Measurements from ENCODE around the gene ZNF22. TPM values are rescaled to one million over a fixed set of nuclear protein-coding genes. Genes with fewer than 3 reads are reported as not detected.

ZNF22 gene
- polyA plus RNA-seq, 1 donor from 2014 or later: 42.9 TPM

- Mint-ChIP-seq H3K27ac (no peak within 1 kb of the TSS), H3K4me3 (no peak within 1 kb of the TSS), H3K4me1 (peaks cover 6 to 11% (median 10%) of the 10 kb centered on the region in 3 donors), H3K27me3 (no peaks in the 10 kb centered on the region), H3K36me3 (no peaks in the 10 kb centered on the region), H3K9me3 (no peaks in the 10 kb centered on the region)
Observed at GRCh38 chr10:44978570-44979280, 22.0 kb upstream of the ZNF22 start, which contains the start of gene DEPP1. Gene DEPP1, minus strand, starts transcription at chr10:44978809. Its CDS starts 779 bp downstream, at chr10:44978030.

DNA sequence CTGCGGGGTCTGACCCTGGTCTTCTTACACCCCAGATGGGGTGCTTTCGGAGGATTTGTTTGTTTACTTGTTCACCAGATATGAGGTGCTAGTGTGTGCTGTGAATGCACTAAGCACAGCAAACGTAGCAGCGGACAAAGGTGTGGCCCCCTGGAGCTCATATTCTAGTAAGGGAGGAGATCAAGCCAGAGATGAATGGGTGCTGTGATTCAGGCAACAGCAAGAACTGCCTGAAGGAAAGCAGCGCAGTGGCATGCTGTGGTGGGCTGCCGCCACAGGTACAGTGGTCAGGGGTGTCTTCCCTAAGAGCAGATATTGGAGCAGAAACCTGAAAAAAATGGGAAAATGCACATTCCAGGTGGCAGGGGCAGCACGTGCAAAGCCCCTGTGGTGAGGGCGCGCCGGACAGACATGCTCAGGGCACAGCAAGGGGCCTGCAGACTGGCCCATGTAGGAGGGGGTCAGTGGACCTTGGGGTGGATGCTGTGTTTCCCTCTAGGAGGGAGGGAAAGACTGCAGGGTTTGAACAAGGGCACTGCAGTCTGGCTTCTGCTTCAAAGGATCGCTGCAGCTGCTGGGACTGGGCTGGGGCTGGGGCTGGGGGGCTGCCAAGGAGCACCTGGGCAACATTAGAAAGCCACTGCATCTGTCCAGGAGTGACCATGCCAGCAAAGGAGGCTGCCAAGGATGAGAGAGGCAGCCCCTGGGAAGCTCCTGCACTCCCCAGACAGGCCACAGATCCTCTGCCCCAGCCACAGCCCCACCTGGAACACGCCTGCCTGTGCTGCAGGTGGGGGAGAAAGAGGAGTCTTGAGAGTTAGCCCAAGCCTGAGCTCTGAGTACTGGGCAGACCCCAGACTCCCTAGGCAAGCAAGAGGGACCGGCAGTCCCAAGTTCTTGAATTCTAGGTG lies 21.2 kb upstream of the ZNF22 start:
- Mint-ChIP-seq H3K27ac (no peak overlapping the region), H3K9me3 (no peaks in the 10 kb centered on the region), H3K4me3 (no peak overlapping the region), H3K4me1 (peaks cover 0 to 3% (median 1%) of the 10 kb centered on the region in 3 donors), H3K36me3 (no peaks in the 10 kb centered on the region), H3K27me3 (no peaks in the 10 kb centered on the region)

- H3K36me3 Mint-ChIP-seq: no peaks in the 10 kb centered on the region
- no peak overlapping the region for H3K4me3 Mint-ChIP-seq
- peak overlapping the region in 1 of 3 donors; percentile 82 for H3K27ac Mint-ChIP-seq
- H3K9me3 Mint-ChIP-seq: no peaks in the 10 kb centered on the region
- no peaks in the 10 kb centered on the region for H3K27me3 Mint-ChIP-seq
- H3K4me1 Mint-ChIP-seq: no peaks in the 10 kb centered on the region
Observed at GRCh38 chr10:44980309-44981171, 20.2 kb upstream of the ZNF22 start.

DNA sequence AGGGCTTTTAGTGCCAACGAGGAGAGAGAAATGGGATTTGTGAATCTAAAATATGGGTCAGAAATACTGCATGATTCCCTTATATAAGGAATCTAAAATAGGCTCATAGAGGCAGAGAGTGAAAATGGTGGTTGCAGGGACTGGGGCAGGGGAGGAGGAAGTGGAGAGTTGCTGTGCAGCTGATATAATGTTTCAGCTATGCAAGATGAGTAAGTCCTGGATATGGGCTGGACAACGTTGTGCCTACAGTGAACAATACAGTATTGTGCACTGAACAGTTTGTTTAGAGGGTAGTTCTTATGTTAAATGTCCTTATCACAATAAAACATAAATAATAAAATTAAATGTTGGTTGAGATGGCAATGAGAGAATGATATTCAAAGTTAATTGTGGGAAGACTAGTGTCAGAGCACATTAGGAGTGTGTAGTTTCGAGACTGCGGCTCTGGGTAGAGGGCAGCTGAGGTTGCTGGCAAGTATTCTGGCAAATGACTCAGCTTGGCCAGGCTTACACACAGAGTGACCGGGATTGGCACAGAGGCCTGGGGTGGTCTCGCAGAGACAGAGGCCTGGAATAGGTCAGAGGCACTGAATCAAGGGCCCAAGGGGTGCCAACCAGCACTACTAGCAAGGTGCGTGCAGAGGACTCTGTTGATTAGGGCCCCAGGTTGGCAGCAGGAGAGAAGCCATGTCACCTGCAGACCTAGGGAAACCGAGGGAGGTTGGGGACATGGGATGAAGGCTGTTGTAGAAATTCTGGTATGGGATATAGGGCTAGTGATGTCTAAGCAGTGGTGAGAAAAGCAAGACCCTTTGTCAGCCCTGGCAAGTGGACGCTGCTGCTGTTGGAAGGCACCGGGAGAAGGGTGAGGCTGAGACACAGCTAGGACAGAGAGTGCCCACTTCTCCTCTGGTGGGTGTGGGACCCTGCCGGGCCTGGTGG lies 19.3 kb upstream of the ZNF22 start:
- no peaks in the 10 kb centered on the region for H3K9me3 Mint-ChIP-seq
- no peak overlapping the region for H3K4me3 Mint-ChIP-seq
- no peaks in the 10 kb centered on the region for H3K36me3 Mint-ChIP-seq
- no peaks in the 10 kb centered on the region for H3K27me3 Mint-ChIP-seq
- no peak overlapping the region for H3K27ac Mint-ChIP-seq
- H3K4me1 Mint-ChIP-seq: no peaks in the 10 kb centered on the region

GRCh38 chr10:44982114-44982460 lies 18.6 kb upstream of the ZNF22 start:
- no peaks in the 10 kb centered on the region for H3K36me3 Mint-ChIP-seq
- H3K4me1 Mint-ChIP-seq: no peaks in the 10 kb centered on the region
- H3K27ac Mint-ChIP-seq: no peak overlapping the region
- no peaks in the 10 kb centered on the region for H3K9me3 Mint-ChIP-seq
- no peak overlapping the region for H3K4me3 Mint-ChIP-seq
- H3K27me3 Mint-ChIP-seq: no peaks in the 10 kb centered on the region

- no peak overlapping the region for H3K27ac Mint-ChIP-seq
- no peaks in the 10 kb centered on the region for H3K9me3 Mint-ChIP-seq
- no peaks in the 10 kb centered on the region for H3K27me3 Mint-ChIP-seq
- H3K4me3 Mint-ChIP-seq: no peak overlapping the region
- no peaks in the 10 kb centered on the region for H3K4me1 Mint-ChIP-seq
- no peaks in the 10 kb centered on the region for H3K36me3 Mint-ChIP-seq
Observed at GRCh38 chr10:44982496-44982895, 18.2 kb upstream of the ZNF22 start.

DNA sequence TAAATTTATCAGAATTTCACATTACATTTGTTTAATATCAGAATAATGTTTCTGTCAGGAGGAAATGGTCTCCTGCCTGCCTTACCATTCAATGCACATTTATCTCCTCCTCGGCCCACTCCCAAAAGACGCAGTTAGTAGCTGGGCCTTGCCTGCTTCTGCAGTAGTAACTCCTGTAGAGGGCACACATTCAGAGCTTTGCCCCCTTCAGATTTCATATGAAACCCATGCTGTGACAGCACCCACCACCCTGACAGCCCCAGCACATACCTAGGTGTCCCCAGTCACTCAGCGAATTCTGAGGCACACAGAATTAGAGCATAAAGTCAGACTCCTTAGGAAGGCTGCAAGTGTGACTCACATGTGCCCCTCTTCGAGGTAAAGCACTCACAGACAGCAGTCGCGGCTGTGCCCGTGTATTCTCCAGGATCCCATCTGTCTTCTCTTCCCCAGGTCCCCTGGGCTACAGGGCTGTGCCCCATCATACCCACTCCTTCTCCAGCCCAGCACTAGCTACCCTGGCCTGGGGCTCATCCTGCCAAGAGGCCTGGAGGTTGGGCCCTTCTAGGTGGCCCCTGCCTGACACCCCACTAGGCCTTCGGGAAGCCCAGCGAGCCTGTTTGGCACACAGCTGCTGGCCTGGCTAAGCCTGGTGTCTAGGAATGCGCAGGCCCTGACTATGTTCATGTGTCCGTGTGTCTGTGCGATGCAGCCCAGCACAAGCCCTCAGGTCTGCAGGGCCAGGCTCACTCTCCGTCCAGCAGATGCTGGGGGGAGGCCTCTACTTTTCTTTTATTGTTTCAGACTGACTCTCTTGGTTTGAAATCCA lies 17.4 kb upstream of the ZNF22 start:
- Mint-ChIP-seq H3K4me1 (no peaks in the 10 kb centered on the region), H3K36me3 (no peaks in the 10 kb centered on the region), H3K9me3 (no peaks in the 10 kb centered on the region)

DNA sequence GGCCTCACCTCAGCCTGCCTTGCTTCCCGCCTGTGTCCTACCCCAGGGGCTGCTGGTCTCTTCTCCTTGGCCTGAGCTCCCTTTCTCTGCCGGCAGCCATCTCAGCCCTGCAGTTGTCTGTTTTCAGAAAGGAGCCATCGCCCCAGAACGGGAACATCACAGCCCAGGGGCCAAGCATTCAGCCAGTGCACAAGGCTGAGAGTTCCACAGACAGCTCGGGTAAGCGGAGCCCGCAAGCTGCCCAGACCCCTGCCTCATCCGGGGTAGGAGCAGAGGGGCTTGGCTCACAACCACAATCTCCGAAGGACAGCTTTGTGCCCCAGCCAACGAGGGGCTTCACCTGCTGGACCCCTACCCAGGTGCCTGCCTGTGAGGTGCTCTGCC lies 16.8 kb upstream of the ZNF22 start:
- Mint-ChIP-seq H3K4me3 (no peak overlapping the region), H3K27ac (no peak overlapping the region), H3K4me1 (no peaks in the 10 kb centered on the region), H3K9me3 (no peaks in the 10 kb centered on the region), H3K36me3 (no peaks in the 10 kb centered on the region), H3K27me3 (no peaks in the 10 kb centered on the region)

More for the DNA sequence above, 17.4 kb upstream of the ZNF22 start:
- Mint-ChIP-seq H3K27ac (no peak overlapping the region), H3K27me3 (no peaks in the 10 kb centered on the region), H3K4me3 (no peak overlapping the region)

DNA sequence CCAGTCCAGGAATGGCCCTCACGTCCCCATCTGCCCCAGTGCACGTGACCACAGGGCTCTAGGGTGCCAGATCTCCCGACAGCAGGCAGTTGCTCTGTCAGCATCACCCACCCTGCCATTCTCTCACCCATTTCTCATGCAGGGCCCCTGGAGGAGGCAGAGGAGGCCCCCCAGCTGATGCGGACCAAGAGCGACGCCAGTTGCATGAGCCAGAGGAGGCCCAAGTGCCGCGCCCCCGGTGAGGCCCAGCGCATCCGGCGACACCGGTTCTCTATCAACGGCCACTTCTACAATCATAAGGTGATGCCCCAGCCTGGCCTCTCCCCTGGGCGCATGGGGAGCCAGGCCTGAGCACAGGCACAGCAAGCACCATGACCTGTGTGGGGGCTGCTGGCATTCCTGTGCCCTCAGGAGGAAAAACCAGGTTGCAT lies 16.0 kb upstream of the ZNF22 start:
- no peaks in the 10 kb centered on the region for H3K9me3 Mint-ChIP-seq
- H3K4me3 Mint-ChIP-seq: no peak overlapping the region
- no peaks in the 10 kb centered on the region for H3K4me1 Mint-ChIP-seq
- peaks cover 4% of the 10 kb centered on the region for H3K27me3 Mint-ChIP-seq
- no peak overlapping the region for H3K27ac Mint-ChIP-seq
- H3K36me3 Mint-ChIP-seq: no peaks in the 10 kb centered on the region

DNA sequence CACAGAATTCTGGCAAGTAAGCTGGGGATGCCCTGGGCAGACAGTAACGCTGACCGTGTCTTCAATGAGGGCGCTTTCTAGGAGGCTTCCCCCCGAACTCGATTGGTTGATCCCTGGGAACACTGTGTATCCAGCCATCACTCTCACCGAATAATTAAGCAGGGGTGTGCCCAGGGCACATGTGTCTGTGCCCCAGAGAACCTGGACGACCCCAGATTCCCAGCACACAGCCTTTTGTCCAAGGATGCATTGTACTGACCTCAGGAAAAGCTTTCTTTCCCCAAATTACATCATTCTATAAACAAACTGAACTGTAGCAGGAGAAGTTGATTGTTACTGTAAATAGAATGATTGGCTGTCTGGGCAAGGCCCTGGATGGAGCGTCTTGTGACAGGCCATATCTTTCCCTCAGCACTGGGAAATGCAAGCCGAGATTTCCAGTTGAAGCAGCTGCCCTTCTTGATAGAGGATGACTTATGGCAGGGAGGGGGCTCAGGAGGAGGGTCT lies 15.5 kb upstream of the ZNF22 start:
- Mint-ChIP-seq H3K4me1 (no peaks in the 10 kb centered on the region), H3K36me3 (no peaks in the 10 kb centered on the region), H3K27me3 (peaks cover 4% of the 10 kb centered on the region), H3K27ac (no peak overlapping the region), H3K4me3 (no peak overlapping the region), H3K9me3 (no peaks in the 10 kb centered on the region)

DNA sequence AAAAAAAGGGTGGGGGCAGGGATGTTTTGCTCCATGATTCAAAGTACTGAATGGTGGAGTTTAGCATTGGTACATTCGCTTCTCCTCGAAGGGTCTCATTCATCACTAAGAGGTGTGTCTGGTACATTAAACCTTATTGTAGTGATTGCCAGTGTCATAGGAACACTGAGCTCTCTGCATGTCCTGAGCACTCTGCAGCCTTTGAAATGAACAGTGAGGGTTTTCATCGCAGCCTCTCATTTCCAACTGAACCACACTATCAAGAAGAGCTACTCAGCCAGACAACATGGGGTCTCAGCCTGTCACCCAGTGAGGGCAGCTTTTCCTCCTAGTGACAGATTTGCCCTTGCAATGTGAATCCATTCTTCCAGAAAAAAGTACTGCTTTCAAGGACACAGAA lies 14.5 kb upstream of the ZNF22 start:
- H3K27ac Mint-ChIP-seq: no peak overlapping the region
- peaks cover 4% of the 10 kb centered on the region for H3K27me3 Mint-ChIP-seq
- peaks cover 2% of the 10 kb centered on the region for H3K36me3 Mint-ChIP-seq
- H3K4me1 Mint-ChIP-seq: no peaks in the 10 kb centered on the region
- no peak overlapping the region for H3K4me3 Mint-ChIP-seq
- H3K9me3 Mint-ChIP-seq: no peaks in the 10 kb centered on the region

- H3K9me3 Mint-ChIP-seq: no peaks in the 10 kb centered on the region
- H3K27ac Mint-ChIP-seq: no peak overlapping the region
- H3K27me3 Mint-ChIP-seq: peaks cover 4% of the 10 kb centered on the region
- peaks cover 2% of the 10 kb centered on the region for H3K36me3 Mint-ChIP-seq
- H3K4me3 Mint-ChIP-seq: no peak overlapping the region
- no peaks in the 10 kb centered on the region for H3K4me1 Mint-ChIP-seq
Observed at GRCh38 chr10:44986670-44987069, 14.1 kb upstream of the ZNF22 start.

DNA sequence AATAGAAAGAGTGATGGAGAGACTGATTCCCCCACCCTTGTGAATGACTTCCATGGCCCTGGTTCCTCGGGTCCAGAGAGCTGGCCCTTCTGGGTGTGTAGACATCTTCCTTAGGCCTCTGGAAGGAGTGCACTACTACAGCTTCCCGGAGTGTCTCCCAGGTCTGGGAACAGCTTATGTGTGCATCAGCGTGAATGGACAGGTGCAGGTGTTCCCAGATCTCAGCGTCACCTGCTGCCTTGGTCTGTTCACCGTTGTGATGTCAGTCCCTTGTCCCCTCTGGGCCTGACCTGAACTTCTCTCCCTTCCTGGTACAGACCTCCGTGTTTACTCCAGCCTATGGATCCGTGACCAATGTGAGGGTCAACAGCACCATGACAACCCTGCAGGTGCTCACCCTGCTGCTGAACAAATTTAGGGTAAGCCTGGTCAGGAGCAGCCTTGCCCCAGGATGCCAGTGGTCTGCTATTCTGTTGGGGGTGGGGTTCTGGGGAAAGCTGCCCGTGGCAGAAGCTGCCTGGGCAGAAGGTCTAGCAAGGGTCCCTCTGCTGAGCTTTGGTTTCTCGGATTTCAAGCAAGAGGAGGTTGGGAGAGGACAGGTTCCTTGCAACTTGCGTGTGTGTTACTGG lies 11.7 kb upstream of the ZNF22 start:
- Mint-ChIP-seq H3K9me3 (no peaks in the 10 kb centered on the region), H3K27me3 (peaks cover 7% of the 10 kb centered on the region), H3K36me3 (peaks cover 2% of the 10 kb centered on the region), H3K4me3 (no peak overlapping the region), H3K4me1 (no peaks in the 10 kb centered on the region), H3K27ac (peak overlapping the region in 1 of 3 donors; percentile 67)
